Aorta (tissue), 5 donors: Measurements from ENCODE around the gene GARS1. TPM values are rescaled to one million over a fixed set of nuclear protein-coding genes. Genes with fewer than 3 reads are reported as not detected.
A peak's percentile ranks its signal among the peaks of the same experiment; 100 is the strongest.
"Not testable (repeated sequence)": the region's sequence is repeated elsewhere in the genome, so short reads cannot be mapped to it uniquely, and the experiment has no call there.

Experiments used
- ATAC-seq: fragments of 200-7000 bp; cut with Tn5 transposase; one replicate; pipeline ENCODE4 v1.9.1; 2022; ENCODE audit warnings: moderate library complexity; ENCODE audit not compliant: low FRiP score
- DNase-seq, 2 donors: peaks; one replicate each; pipeline ENCODE4 v3.0.0-alpha.2; 2020
- H3K27ac ChIP-seq, 2 donors: one replicate each; pipeline ENCODE4 v1.5.1; 2013; ENCODE audit warnings: low read length in 2 of 2, mild to moderate bottlenecking in 2 of 2, moderate library complexity in 2 of 2, control low read depth in 1 of 2, inconsistent platforms in 1 of 2, low read depth in 1 of 2
- H3K27me3 ChIP-seq, 2 donors: one replicate each; pipeline ENCODE4 v1.6.1; 2013; ENCODE audit warnings: control low read depth in 1 of 2, low read length in 1 of 2, mild to moderate bottlenecking in 1 of 2, moderate library complexity in 1 of 2; ENCODE audit not compliant: insufficient read depth in 2 of 2, control insufficient read depth in 1 of 2
- H3K36me3 ChIP-seq, 2 donors: one replicate each; pipeline ENCODE4 v1.6.1; 2013; ENCODE audit warnings: control low read depth in 1 of 2, low read length in 1 of 2, mild to moderate bottlenecking in 1 of 2; ENCODE audit not compliant: insufficient read depth in 2 of 2, control insufficient read depth in 1 of 2
- H3K4me1 ChIP-seq, 2 donors: one replicate each; pipeline ENCODE4 v1.6.1; 2013; ENCODE audit warnings: low read length in 2 of 2, control low read depth in 1 of 2, mild to moderate bottlenecking in 1 of 2, moderate library complexity in 1 of 2; ENCODE audit not compliant: insufficient read depth in 2 of 2, control insufficient read depth in 1 of 2
- H3K4me3 ChIP-seq, 2 donors: one replicate each; pipeline ENCODE4 v1.5.1; 2013; ENCODE audit warnings: low read length in 2 of 2, control low read depth in 1 of 2, mild to moderate bottlenecking in 1 of 2
- H3K9me3 ChIP-seq: one replicate; pipeline ENCODE4 v1.6.1; 2013; ENCODE audit warnings: mild to moderate bottlenecking, low read length; ENCODE audit not compliant: control insufficient read depth
- WGBS, 2 donors: extraction: QIAGEN DNeasy Blood & Tissue Kit; methylation state at CpG; one replicate each; pipeline ENCODE4 v1.1.7; 2013; 5-methylcytosine and 5-hydroxymethylcytosine counted together
- intact Hi-C, 2 donors: fragments of 100-400 bp; cut with DNase I; formaldehyde crosslinking; loops; one replicate each; pipeline versions ENCODE4 v1.14.2 to v1.15.0; 2022
- polyA plus RNA-seq, 2 donors: library from polyadenylated mRNA; stranded (reverse); fragments of 200-250 nt; gene quantifications; one replicate each; pipeline ENCODE4 v1.2.3, GENCODE V29; 2013
- total RNA-seq, 2 donors: library from RNA; stranded (reverse); fragmentation: NEBNext Ultra II Directional; extraction: Animal tissue kit (Norgen Biotek cat#: 25700); gene quantifications; one replicate each; pipeline ENCODE4 v1.2.1, GENCODE V29; 2021
- donor health status: healthy with polysubstance abuse.
- donor health status: Bipolar disorder and iron deficiency.
- donor health status: DM: no; HTN: no; CAD: no.
- donor health status: DM: no; HTN: no; CAD: no.
- donor health status: DM: yes; HTN: yes; CAD: no.

GARS1 gene
- total and polyA plus RNA-seq, 4 donors: 33.2 to 73.8 (median 47.1) TPM

DNA sequence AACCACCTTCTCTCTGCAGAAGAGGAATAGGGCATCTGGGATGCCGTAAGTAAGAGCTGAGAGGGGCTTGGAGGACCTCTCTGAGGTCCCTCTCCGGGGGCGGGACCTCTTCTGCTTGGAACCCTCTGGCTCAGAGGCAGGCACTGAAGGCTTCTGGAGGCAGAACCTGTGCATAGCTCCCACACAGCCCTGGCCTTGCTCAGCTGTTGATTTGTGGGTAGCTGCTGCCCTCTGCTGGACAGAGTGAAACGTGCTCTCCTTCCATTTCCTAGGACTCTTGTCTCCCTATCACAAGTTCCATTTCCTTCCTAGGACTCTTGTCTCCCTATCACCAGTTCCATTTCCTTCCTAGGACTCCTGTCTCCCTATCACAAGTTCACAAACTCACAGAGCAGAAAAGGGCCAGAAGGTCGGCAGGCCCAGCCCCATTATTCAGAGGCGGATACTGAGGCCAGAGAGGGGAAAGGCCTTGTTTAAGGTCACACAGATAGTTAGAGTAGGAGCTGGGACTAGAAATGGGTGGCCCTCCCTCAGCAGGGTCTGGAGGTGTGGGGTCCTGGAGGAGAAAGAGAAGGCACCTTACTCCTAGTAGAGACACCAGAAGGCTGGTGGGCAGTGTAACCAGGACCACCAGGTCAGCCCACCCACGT lies 30.3 kb upstream of the GARS1 start:
- Histone ChIP-seq H3K36me3 (peaks cover 3 to 4% of the 10 kb centered on the region in 2 donors), H3K4me1 (no peaks in the 10 kb centered on the region), H3K4me3 (no peak overlapping the region), H3K9me3 (no peaks in the 10 kb centered on the region), H3K27me3 (no peaks in the 10 kb centered on the region), H3K27ac (no peak overlapping the region)
- DNase-seq (peak; percentile 85 to 91), ATAC-seq (peak; percentile 94)
- intact Hi-C loops: loop anchor here (2.0 to 10.0 kb wide), 2 partner anchors 16 to 400 kb away; no protein-coding TSS in a partner anchor
- WGBS, 2 donors: 42 to 45% methylated on average over 7 of the region's 7 CpGs

DNA sequence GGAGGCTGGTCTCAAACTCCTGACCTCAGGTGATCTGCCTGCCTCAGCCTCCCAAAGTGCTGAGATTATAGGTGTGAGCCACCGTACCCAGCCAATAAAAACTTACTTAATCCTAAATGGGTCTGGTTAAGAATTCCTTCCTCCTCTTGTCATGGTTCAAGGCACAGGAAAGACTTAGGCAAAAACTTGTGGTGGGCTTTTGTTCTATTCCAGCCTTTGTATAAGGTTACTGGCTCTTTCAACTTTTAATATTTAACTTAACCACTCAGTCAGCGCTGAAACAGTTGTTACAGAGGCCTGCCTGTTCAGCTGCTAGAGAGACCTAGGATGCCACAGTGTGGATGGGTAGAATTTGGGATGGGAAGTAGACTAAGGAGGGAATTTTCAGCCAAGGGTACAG lies 28.1 kb upstream of the GARS1 start:
- H3K9me3 ChIP-seq: no peaks in the 10 kb centered on the region
- DNase-seq: no peak
- whole genome bisulfite sequencing, 2 donors: 84 to 90% methylated on average over 2 of the region's 2 CpGs
- H3K4me1 ChIP-seq: no peaks in the 10 kb centered on the region
- no peaks in the 10 kb centered on the region for H3K27me3 ChIP-seq
- H3K36me3 ChIP-seq: peaks cover 3 to 6% of the 10 kb centered on the region in 2 donors
- H3K4me3 ChIP-seq: no peak overlapping the region
- intact Hi-C loops: loop anchor here in 1 of 2 donors (10.0 kb wide), 1 partner anchor 402 kb away; no protein-coding TSS in a partner anchor
- no peak for ATAC-seq
- H3K27ac ChIP-seq: no peak overlapping the region

DNA sequence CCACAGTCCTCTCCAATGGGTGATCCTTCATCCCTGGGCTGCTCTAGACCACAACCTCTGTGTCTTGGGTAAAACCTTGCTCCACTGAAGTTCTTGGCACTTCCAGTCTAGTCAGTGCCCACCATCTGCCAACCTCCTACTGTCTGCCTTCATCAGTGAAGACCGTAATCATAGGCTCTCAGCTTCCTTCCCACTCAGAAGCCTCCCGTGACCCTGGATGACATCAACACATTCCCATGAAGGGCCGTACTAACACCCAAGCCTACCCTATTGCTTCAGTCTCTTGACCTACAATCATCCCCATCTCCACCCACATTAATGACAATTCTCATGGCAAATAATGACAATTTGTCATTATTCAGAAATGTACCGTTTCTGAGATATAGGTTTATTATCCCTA lies 27.6 kb upstream of the GARS1 start:
- peaks cover 3 to 6% of the 10 kb centered on the region in 2 donors for H3K36me3 ChIP-seq
- WGBS, 2 donors: 80 to 88% methylated on average over 4 of the region's 4 CpGs

DNA sequence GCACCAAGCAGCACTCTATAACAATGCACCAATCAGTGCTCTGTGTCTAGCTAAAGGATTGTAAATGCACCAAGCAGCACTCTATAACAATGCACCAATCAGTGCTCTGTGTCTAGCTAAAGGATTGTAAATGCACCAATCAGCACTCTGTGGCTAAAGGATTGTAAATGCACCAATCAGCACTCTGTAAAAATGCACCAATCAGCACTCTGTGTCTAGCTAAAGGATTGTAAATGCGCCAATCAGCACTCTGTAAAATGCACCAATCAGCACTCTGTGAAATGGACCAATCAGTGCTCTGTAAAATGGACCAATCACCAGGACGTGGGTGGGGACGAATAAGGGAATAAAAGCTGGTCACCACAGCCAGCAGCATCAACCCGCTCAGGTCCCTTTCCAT lies 24.4 kb upstream of the GARS1 start:
- H3K27ac ChIP-seq, H3K9me3 ChIP-seq, H3K27me3 ChIP-seq, DNase-seq, intact Hi-C loops, H3K4me3 ChIP-seq, ATAC-seq, H3K36me3 ChIP-seq, H3K4me1 ChIP-seq: not testable (repeated sequence)
- WGBS, 2 donors: 96 to 97% methylated on average over 4 of the region's 4 CpGs

More for the DNA sequence above, 27.6 kb upstream of the GARS1 start:
- ATAC-seq: no peak
- no peaks in the 10 kb centered on the region for H3K27me3 ChIP-seq
- no peak for DNase-seq
- no peak overlapping the region for H3K27ac ChIP-seq
- H3K9me3 ChIP-seq: no peaks in the 10 kb centered on the region
- no peak overlapping the region for H3K4me3 ChIP-seq
- intact Hi-C loops: loop anchor here in 1 of 2 donors (10.0 kb wide), 1 partner anchor 402 kb away; no protein-coding TSS in a partner anchor
- no peaks in the 10 kb centered on the region for H3K4me1 ChIP-seq

DNA sequence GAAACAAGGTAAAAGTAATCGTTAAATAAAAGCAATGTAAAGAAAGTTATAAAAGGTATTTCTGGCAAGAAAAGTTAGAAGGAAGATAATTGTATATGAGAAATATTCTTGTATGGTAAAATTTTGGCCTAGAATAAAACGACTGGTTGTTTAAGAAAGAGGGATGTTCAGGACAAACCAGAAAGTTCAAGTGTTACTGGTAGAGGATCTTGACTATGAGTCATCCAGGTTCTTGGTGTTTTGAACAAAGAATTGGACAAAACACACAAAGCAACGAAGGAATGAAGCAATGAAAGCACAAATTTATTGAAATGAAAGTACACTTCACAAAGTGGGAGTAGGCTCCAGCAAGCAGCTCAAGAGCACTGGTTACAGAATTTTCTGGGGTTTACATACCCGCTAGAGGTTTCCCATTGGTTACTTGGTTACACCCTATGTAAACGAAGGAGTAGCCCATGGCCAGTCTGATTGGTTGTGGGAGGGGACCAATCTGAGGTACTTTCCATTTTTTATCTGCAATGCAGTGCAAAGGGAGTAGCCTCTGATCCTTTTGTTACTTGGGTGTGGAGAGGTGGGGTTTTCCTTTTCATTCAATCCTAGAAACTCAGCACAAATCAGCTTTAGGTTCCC lies 22.4 kb upstream of the GARS1 start:
- intact Hi-C loops: no loop called here
- Histone ChIP-seq H3K27me3 (no peaks in the 10 kb centered on the region), H3K4me1 (no peaks in the 10 kb centered on the region), H3K4me3 (no peak overlapping the region), H3K27ac (no peak overlapping the region), H3K9me3 (no peaks in the 10 kb centered on the region), H3K36me3 (peaks cover 0 to 4% of the 10 kb centered on the region in 2 donors)
- 77 to 79% methylated on average over 5 of the region's 5 CpGs for WGBS, 2 donors
- ATAC-seq (no peak), DNase-seq (no peak)

DNA sequence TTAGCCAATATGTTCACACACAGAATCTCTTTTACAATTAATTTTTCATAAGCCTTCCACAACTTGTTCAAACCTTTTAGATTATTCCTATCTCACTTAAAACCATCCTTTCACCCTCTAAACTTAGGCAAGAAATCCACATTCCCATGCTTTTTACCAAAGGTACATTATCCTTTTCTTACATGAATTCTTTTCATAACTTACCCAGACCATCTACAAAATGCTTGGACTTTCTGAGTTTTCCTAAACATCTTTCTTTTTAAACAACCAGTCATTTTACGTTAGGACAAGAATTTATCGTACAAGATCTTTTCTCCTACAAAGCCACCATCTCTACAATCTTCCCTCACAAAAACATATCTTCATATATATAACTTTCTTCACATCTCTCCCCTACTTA lies 18.8 kb upstream of the GARS1 start:
- Histone ChIP-seq H3K27ac (no peak overlapping the region), H3K4me1 (no peaks in the 10 kb centered on the region), H3K9me3 (no peaks in the 10 kb centered on the region), H3K4me3 (no peak overlapping the region), H3K27me3 (no peaks in the 10 kb centered on the region), H3K36me3 (peaks cover 2 to 4% of the 10 kb centered on the region in 2 donors)
- DNase-seq (no peak), ATAC-seq (no peak)
- 94 to 97% methylated on average over 2 of the region's 2 CpGs for WGBS, 2 donors
- intact Hi-C loops: no loop called here

DNA sequence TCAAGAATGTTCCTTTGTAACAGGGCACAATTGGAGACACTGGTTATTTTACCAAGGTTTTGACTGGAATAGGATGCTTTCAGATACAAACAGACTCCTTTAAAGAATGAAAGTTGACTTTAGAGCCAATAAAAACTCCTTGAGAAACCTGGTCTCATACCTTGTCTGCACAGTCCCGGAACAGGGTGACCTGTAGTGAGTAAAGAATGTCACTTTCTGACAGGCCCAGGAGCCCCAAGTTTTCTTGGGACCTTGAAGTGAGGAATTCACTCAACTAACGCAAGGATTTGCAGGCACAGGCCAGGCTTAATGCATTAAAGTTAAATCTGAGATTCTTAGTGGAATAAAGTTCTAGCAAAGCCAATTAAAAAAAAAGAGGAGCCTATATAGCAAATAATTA lies 11.5 kb upstream of the GARS1 start:
- no peak for DNase-seq
- H3K4me1 ChIP-seq: no peaks in the 10 kb centered on the region
- no peak for ATAC-seq
- peaks cover 5% of the 10 kb centered on the region in 2 donors for H3K36me3 ChIP-seq
- no peaks in the 10 kb centered on the region for H3K9me3 ChIP-seq
- 88 to 94% methylated on average over 2 of the region's 2 CpGs for whole genome bisulfite sequencing, 2 donors
- intact Hi-C loops: no loop called here
- H3K27me3 ChIP-seq: no peaks in the 10 kb centered on the region
- no peak overlapping the region for H3K4me3 ChIP-seq
- no peak overlapping the region for H3K27ac ChIP-seq

DNA sequence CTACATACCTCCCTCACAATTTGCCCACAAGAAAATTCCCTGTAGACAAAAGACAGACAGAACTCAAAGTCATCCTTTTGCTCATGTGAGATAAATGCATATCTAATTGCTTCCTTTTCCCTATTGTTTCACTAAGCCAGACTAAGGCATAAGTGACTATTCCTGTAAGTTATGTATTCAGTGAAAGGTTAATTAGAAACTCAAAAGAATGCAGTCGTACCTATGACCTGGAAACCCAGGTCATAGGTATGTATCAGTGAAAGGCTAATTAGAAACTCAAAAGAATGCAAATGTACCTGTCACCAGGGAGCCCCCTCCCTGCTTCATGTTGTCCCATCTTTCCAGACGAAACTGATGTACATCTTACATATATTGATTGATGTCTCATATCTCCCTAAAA lies 10.3 kb upstream of the GARS1 start:
- Histone ChIP-seq H3K27ac (no peak overlapping the region), H3K9me3 (no peaks in the 10 kb centered on the region), H3K36me3 (peaks cover 2% of the 10 kb centered on the region in 2 donors), H3K4me1 (no peaks in the 10 kb centered on the region), H3K4me3 (no peak overlapping the region), H3K27me3 (no peaks in the 10 kb centered on the region)
- ATAC-seq (no peak), DNase-seq (no peak)
- WGBS, 2 donors: 69 to 72% methylated on average over 2 of the region's 2 CpGs
- intact Hi-C loops: no loop called here

DNA sequence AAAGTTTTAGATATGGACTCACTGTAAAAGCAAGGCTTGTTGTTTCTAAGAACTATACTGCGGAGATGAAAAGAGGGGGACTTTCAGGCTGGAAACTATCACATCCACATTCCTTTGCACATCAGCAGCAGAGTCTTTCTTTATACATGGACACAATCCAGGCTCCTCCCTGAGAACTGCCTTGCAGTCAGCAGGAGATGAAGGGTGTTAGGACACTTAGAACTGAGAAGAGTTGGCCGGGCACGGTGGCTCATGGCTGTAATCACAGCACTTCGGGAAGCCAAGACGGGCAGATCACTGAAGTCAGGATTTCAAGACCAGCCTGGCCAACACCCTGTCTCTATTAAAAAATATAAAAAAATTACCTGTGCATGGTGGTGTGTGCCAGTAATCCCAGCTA lies 9.7 kb upstream of the GARS1 start:
- ATAC-seq: no peak
- no peak for DNase-seq
- intact Hi-C loops: no loop called here
- Histone ChIP-seq H3K27me3 (no peaks in the 10 kb centered on the region), H3K9me3 (no peaks in the 10 kb centered on the region), H3K27ac (no peak overlapping the region), H3K4me1 (no peaks in the 10 kb centered on the region), H3K4me3 (no peak overlapping the region), H3K36me3 (peaks cover 2% of the 10 kb centered on the region in 2 donors)
- 78 to 83% methylated on average over 5 of the region's 5 CpGs for WGBS, 2 donors
